Lung (tissue), 12 donors: Measurements from ENCODE around the gene EVI5. TPM values are rescaled to one million over a fixed set of nuclear protein-coding genes. Genes with fewer than 3 reads are reported as not detected.
A peak's percentile ranks its signal among the peaks of the same experiment; 100 is the strongest.

Experiments used
- ATAC-seq: fragments of 200-7000 bp; cut with Tn5 transposase; one replicate; pipeline ENCODE4 v1.9.1; 2020; ENCODE audit warnings: moderate number of reproducible peaks; ENCODE audit not compliant: insufficient read depth, low FRiP score
- DNase-seq, 3 donors: peaks; one replicate each; pipeline ENCODE4 v3.0.0-alpha.2; 2013 to 2017
- H3K27ac ChIP-seq, 2 donors: one replicate each; pipeline ENCODE4 v1.5.1; 2013; ENCODE audit warnings: mild to moderate bottlenecking in 2 of 2, moderate library complexity in 2 of 2, control low read depth in 1 of 2, inconsistent platforms in 1 of 2, low read depth in 1 of 2, low read length in 1 of 2
- H3K27me3 ChIP-seq, 3 donors: one replicate each; pipeline ENCODE4 v1.5.1; 2013; ENCODE audit warnings: low read length in 2 of 3; ENCODE audit not compliant: control insufficient read depth in 3 of 3, insufficient read depth in 3 of 3
- H3K36me3 ChIP-seq, 4 donors: one replicate each; pipeline ENCODE4 v1.5.1; 2013; ENCODE audit warnings: low read length in 4 of 4, mild to moderate bottlenecking in 1 of 4, moderate library complexity in 1 of 4; ENCODE audit not compliant: control insufficient read depth in 4 of 4, insufficient read depth in 4 of 4
- H3K4me1 ChIP-seq, 5 donors: one replicate each; pipeline ENCODE4 v1.5.1; 2013; ENCODE audit warnings: low read length in 5 of 5, mild to moderate bottlenecking in 2 of 5, moderate library complexity in 1 of 5; ENCODE audit not compliant: control insufficient read depth in 5 of 5, insufficient read depth in 5 of 5
- H3K4me3 ChIP-seq: one replicate; pipeline ENCODE4 v1.5.1; 2013; ENCODE audit warnings: mild to moderate bottlenecking, control low read depth, moderate library complexity
- H3K9ac ChIP-seq, 2 donors: one replicate each; pipeline ENCODE4 v1.5.1; 2013; ENCODE audit warnings: low read length in 2 of 2, control low read depth in 1 of 2; ENCODE audit not compliant: insufficient read depth in 1 of 2
- H3K9me3 ChIP-seq, 4 donors: one replicate each; pipeline ENCODE4 v1.5.1; 2013; ENCODE audit warnings: low read length in 3 of 4, mild to moderate bottlenecking in 1 of 4, moderate library complexity in 1 of 4; ENCODE audit not compliant: control insufficient read depth in 4 of 4, insufficient read depth in 3 of 4
- CTCF ChIP-seq: IDR thresholded peaks from 2 replicates; pipeline ENCODE4 v1.5.1; 2012; ENCODE audit warnings: mild to moderate bottlenecking; ENCODE audit errors: control extremely low read depth, extremely low read depth
- WGBS, 2 donors: extraction: QIAGEN DNeasy Blood & Tissue Kit; methylation state at CpG; one replicate each; pipeline ENCODE4 v1.1.7; 2013; 5-methylcytosine and 5-hydroxymethylcytosine counted together
- polyA plus RNA-seq, 2 donors: library from polyadenylated mRNA; stranded (reverse); fragments of 200-250 nt; gene quantifications; one replicate each; pipeline ENCODE4 v1.2.1, GENCODE V29; 2013
- total RNA-seq, 2 donors: library from RNA; depleted of rRNA in 1 of 2; stranded (reverse); fragments of >200 nt in 1 of 2; gene quantifications; one replicate each; pipeline ENCODE4 v1.2.1, GENCODE V29; 2014 to 2021
- donor health status: control.
- donor health status: control.
- donor health status: Bipolar disorder and iron deficiency.
- donor health status: healthy.
- donor health status: DM: yes; HTN: yes; CAD: no.

The EVI5 gene
- total and polyA plus RNA-seq, 4 donors, result 4.9 to 88.8 (median 25.1) TPM

- WGBS, 2 donors, result 3 to 26% methylated on average over 1 of the region's 1 CpG
- H3K4me3 ChIP-seq, result no peak overlapping the region
- DNase-seq, result peak in 2 of 3 donors; percentile 52 to 53
Measured at GRCh38 chr1:92551916-92552315, 233.0 kb downstream of the EVI5 start.

DNA sequence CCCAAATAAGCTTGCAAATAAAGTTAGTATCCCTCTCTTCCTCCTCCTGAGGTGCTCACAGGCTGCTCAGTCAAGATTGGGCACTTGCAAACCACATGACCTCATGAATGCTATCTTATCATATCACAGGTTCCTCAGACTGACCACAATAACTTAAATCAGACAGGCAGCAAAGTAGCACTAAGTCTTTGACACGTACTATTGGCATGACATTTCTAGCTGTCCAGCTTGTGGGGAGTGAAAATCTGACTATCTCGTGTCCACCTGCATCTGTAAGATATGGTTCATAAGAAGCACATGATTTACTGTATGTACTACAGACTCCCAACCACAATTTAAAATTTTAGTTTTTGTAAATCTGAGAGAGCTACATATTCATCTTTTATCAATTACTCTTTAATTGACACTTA lies 240.1 kb downstream of the EVI5 start:
- no peak for DNase-seq
- H3K36me3 ChIP-seq, result no peaks in the 10 kb centered on the region
- no peak overlapping the region for H3K9ac ChIP-seq
- H3K27me3 ChIP-seq, result no peaks in the 10 kb centered on the region
- TF ChIP-seq CTCF, result no peak
- 63 to 83% methylated on average over 2 of the region's 2 CpGs for WGBS, 2 donors
- ATAC-seq, result no peak
- H3K4me3 ChIP-seq, result no peak overlapping the region
- no peaks in the 10 kb centered on the region for H3K9me3 ChIP-seq
- H3K4me1 ChIP-seq, result no peaks in the 10 kb centered on the region
- H3K27ac ChIP-seq, result no peak overlapping the region

More at GRCh38 chr1:92551916-92552315, 233.0 kb downstream of the EVI5 start:
- no peaks in the 10 kb centered on the region for H3K27me3 ChIP-seq
- TF ChIP-seq CTCF, result no peak
- ATAC-seq, result no peak
- peaks cover 0 to 8% (median 0%) of the 10 kb centered on the region in 5 donors for H3K4me1 ChIP-seq
- H3K9me3 ChIP-seq, result no peaks in the 10 kb centered on the region
- no peak overlapping the region for H3K27ac ChIP-seq
- no peak overlapping the region for H3K9ac ChIP-seq
- H3K36me3 ChIP-seq, result no peaks in the 10 kb centered on the region

DNA sequence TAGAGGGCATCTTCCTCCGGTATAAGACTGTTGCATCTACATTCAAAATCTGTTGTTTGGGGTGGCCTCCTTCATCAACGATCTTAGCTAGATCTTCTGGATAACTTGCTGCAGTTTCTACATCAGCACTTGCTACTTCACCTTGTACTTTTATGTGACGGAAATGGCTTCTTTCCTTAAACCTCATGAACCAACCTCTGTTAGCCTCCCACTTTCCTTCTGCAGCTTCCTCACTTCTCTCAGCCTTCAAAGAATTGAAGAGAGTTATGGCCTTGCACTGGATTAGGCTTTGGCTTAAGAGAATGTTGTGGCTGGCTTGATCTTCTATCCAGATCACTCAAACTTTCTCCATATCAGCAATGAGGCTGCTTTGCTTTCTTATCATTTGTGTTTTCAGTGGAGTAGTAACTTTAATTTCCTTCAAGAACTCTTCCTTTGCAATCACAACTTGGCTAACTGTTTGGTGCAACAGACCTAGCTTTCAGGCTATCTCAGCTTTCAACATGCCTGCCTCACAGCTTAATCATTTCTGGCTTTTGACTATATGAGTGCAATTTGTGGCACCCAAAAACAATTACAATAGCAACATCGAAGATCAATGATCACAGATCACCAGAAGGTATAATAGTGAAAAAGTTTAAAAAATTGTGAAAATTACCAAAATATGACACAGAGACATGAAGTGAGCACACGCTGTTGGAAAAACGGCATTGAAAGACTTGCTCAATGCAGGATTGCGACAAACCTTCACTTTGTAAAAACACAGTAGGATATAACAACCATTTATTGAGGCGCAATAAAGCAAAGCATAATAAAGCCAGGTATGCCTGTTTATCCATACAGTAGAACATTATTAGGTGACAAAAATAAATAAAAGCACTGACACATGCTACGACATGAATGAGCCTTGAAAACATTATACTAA lies 241.5 kb downstream of the EVI5 start:
- Histone ChIP-seq H3K27me3 (no peaks in the 10 kb centered on the region), H3K9ac (no peak overlapping the region), H3K27ac (no peak overlapping the region), H3K4me3 (no peak overlapping the region), H3K4me1 (peaks cover 0 to 2% (median 0%) of the 10 kb centered on the region in 5 donors), H3K36me3 (no peaks in the 10 kb centered on the region), H3K9me3 (no peaks in the 10 kb centered on the region)
- WGBS, 2 donors, result 55 to 84% methylated on average over 9 of the region's 9 CpGs
- ATAC-seq (no peak), DNase-seq (no peak)
- TF ChIP-seq CTCF, result no peak
